GM12864 (cell line): ENCODE measurements around the gene FBXL20.

Source experiments
- DNase-seq: peaks from one replicate; pipeline ENCODE4 v3.0.0-alpha.2; 2011; ENCODE audit warnings: low read depth
- H3K4me3 ChIP-seq: 2 replicates; pipeline ENCODE4 v1.5.1; 2011; ENCODE audit warnings: mild to moderate bottlenecking, low read depth, low read length, control low read depth
- CTCF ChIP-seq: IDR thresholded peaks from 2 replicates; pipeline ENCODE4 v1.5.1; 2011; ENCODE audit warnings: low read depth, mild to moderate bottlenecking, moderate library complexity, low read length, control low read depth, inconsistent platforms; ENCODE audit errors: missing control alignments

FBXL20 gene

GRCh38 chr17:39225959-39226683 is 175.3 kb downstream of the FBXL20 start:
- H3K4me3 ChIP-seq = no peak overlapping the region
- DNase-seq = no peak
- no peak for TF ChIP-seq CTCF

GRCh38 chr17:39225308-39225958 is 176.0 kb downstream of the FBXL20 start, which contains the start of gene STAC2:
TSS of gene STAC2 (minus strand) at chr17:39225945. CDS start at chr17:39225502, 443 bp downstream.
- H3K4me3 ChIP-seq = no peak within 1 kb of the TSS
- no peak for DNase-seq
- TF ChIP-seq CTCF = no peak

GRCh38 chr17:39224778-39225307 is 176.6 kb downstream of the FBXL20 start:
- no peak for DNase-seq
- no peak for TF ChIP-seq CTCF
- no peak overlapping the region for H3K4me3 ChIP-seq

GRCh38 chr17:39223907-39224777 is 177.3 kb downstream of the FBXL20 start:
- DNase-seq = no peak
- no peak for TF ChIP-seq CTCF
- H3K4me3 ChIP-seq = no peak overlapping the region

- no peak for TF ChIP-seq CTCF
- DNase-seq = no peak
- no peak overlapping the region for H3K4me3 ChIP-seq
Measured at GRCh38 chr17:39222866-39223834, 178.3 kb downstream of the FBXL20 start.

GRCh38 chr17:39222151-39222550 is 179.3 kb downstream of the FBXL20 start:
- H3K4me3 ChIP-seq = no peak overlapping the region
- DNase-seq = no peak
- no peak for TF ChIP-seq CTCF
